Measurements from ENCODE around the gene APH1B.

Gene APH1B

GRCh38 chr15:63251701-63252100 lies 25.7 kb upstream of the APH1B start:
- in situ Hi-C loops (cut with MboI; ENCODE audit: low sequenced_read_pairs) = no loop called here

- in situ Hi-C loops (cut with MboI; ENCODE audit: low sequenced_read_pairs) = no loop called here
These were observed 25.1 kb upstream of the APH1B start for GRCh38 chr15:63252292-63252691.

GRCh38 chr15:63254991-63255390 lies 22.4 kb upstream of the APH1B start:
- in situ Hi-C loops (cut with MboI; ENCODE audit: low sequenced_read_pairs) = no loop called here

GRCh38 chr15:63255489-63255990 lies 21.9 kb upstream of the APH1B start:
- in situ Hi-C loops (cut with MboI; ENCODE audit: low sequenced_read_pairs) = no loop called here

- in situ Hi-C loops (cut with MboI; ENCODE audit: low sequenced_read_pairs) = no loop called here
These were observed 20.8 kb upstream of the APH1B start for GRCh38 chr15:63256433-63257274.

- in situ Hi-C loops (cut with MboI; ENCODE audit: low sequenced_read_pairs) = no loop called here
These were observed 18.7 kb upstream of the APH1B start for GRCh38 chr15:63258658-63259057.

GRCh38 chr15:63260791-63261190 lies 16.6 kb upstream of the APH1B start:
- in situ Hi-C loops (cut with MboI; ENCODE audit: low sequenced_read_pairs) = no loop called here

GRCh38 chr15:63261311-63261710 lies 16.1 kb upstream of the APH1B start:
- in situ Hi-C loops (cut with MboI; ENCODE audit: low sequenced_read_pairs) = no loop called here

- in situ Hi-C loops (cut with MboI; ENCODE audit: low sequenced_read_pairs) = no loop called here
These were observed 13.9 kb upstream of the APH1B start for GRCh38 chr15:63263519-63263918.

GRCh38 chr15:63264688-63265293 lies 12.6 kb upstream of the APH1B start:
- in situ Hi-C loops (cut with MboI; ENCODE audit: low sequenced_read_pairs) = no loop called here

GRCh38 chr15:63274427-63274826 lies 3.0 kb upstream of the APH1B start:
- in situ Hi-C loops (cut with MboI; ENCODE audit: low sequenced_read_pairs) = no loop called here

GRCh38 chr15:63276342-63277037 lies 915 bp upstream of the APH1B start:
- in situ Hi-C loops (cut with MboI; ENCODE audit: low sequenced_read_pairs) = no loop called here

- in situ Hi-C loops (cut with MboI; ENCODE audit: low sequenced_read_pairs) = no loop called here
These were observed 570 bp downstream of the APH1B start for GRCh38 chr15:63277893-63278456.

- in situ Hi-C loops (cut with MboI; ENCODE audit: low sequenced_read_pairs) = no loop called here
These were observed 5.7 kb downstream of the APH1B start for GRCh38 chr15:63283126-63283525.

- in situ Hi-C loops (cut with MboI; ENCODE audit: low sequenced_read_pairs) = no loop called here
These were observed 6.9 kb downstream of the APH1B start for GRCh38 chr15:63284335-63284734.

- in situ Hi-C loops (cut with MboI; ENCODE audit: low sequenced_read_pairs) = no loop called here
These were observed 9.7 kb downstream of the APH1B start for GRCh38 chr15:63287109-63287508.

GRCh38 chr15:63288342-63288741 lies 10.9 kb downstream of the APH1B start:
- in situ Hi-C loops (cut with MboI; ENCODE audit: low sequenced_read_pairs) = no loop called here

- in situ Hi-C loops (cut with MboI; ENCODE audit: low sequenced_read_pairs) = no loop called here
These were observed 11.5 kb downstream of the APH1B start for GRCh38 chr15:63288778-63289378.

GRCh38 chr15:63291507-63291906 lies 14.1 kb downstream of the APH1B start:
- in situ Hi-C loops (cut with MboI; ENCODE audit: low sequenced_read_pairs) = no loop called here

- in situ Hi-C loops (cut with MboI; ENCODE audit: low sequenced_read_pairs) = no loop called here
These were observed 14.8 kb downstream of the APH1B start for GRCh38 chr15:63292241-63292640.

GRCh38 chr15:63292771-63293170 lies 15.4 kb downstream of the APH1B start:
- in situ Hi-C loops (cut with MboI; ENCODE audit: low sequenced_read_pairs) = no loop called here
